ENCODE measurements around the gene STPG2. TPM values are rescaled to one million over a fixed set of nuclear protein-coding genes. Genes with fewer than 3 reads are reported as not detected.

The STPG2 gene
- total and polyA plus RNA-seq, 10 of the 15 experiments (the other 5 are each of a cell fraction or from before 2014, with no cell fraction given) = 0.13 to 0.24 TPM; not detected in 8

DNA sequence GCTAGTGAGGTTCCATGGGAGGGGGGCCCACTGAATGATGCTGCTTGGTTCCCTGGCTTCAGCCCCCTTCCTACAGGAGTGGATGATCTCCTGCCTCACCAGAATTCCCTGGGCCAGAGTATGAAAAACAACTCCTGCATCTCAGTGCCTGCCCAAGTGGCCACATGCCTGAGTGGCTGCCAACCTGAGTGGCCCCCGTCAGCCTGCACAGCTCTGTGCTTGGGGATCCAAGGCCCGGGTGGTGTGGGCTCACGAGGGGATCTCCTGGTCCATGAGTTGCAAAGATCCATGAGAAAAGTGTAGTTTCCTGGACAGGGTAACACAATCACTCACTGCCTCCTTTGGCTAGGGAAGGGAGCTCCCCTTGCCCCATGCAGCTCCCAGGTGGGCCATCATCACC, 17.1 kb downstream of the STPG2 start (continued):
- TF ChIP-seq CREB1 (IDR thresholded peaks at IDR 0.05; ENCODE audit: low read depth) (no peak), STAT1 (conservative IDR thresholded peaks at IDR 0.05) (no peak), E2F4 (IDR thresholded peaks at IDR 0.05; ENCODE audit: low read depth, low read length) (no peak), RCOR1 (conservative IDR thresholded peaks at IDR 0.05; ENCODE audit: low read depth, low read length) (no peak)

- Histone ChIP-seq H3K4me3 (no peak overlapping the region), H3K79me2 (ENCODE audit: control insufficient read depth, insufficient read depth, low read length) (no peaks in the 10 kb centered on the region), H2AFZ (ENCODE audit: control insufficient read depth, low read depth, low read length) (no peak overlapping the region), H3K9ac (ENCODE audit: control insufficient read depth, insufficient read depth, low read length) (no peak overlapping the region), H3K9me3 (replicated peaks; ENCODE audit: control insufficient read depth, insufficient read depth, low read length) (no peaks in the 10 kb centered on the region), H3K4me2 (ENCODE audit: control insufficient read depth, insufficient read depth) (no peak overlapping the region), H3K36me3 (ENCODE audit: control insufficient read depth in 2 of 2, insufficient read depth in 2 of 2, low read length in 1 of 2) (no peaks in the 10 kb centered on the region), H4K20me1 (ENCODE audit: control insufficient read depth, insufficient read depth) (no peaks in the 10 kb centered on the region), H3K4me1 (ENCODE audit: control insufficient read depth, insufficient read depth, low read length) (no peaks in the 10 kb centered on the region), H3K27me3 (replicated peaks in 1 of 2; ENCODE audit: control insufficient read depth in 2 of 2, insufficient read depth in 2 of 2, low read length in 1 of 2) (no peaks in the 10 kb centered on the region), H3K27ac (ENCODE audit: control insufficient read depth, insufficient read depth) (no peak overlapping the region)
- ChIA-PET POLR2A (no interaction called here), RAD21 (ENCODE audit: unreplicated experiment) (no interaction called here), CTCF (no interaction called here), SMC1A (ENCODE audit: uncharacterized antibody, unreplicated experiment) (no interaction called here)
- no TSS peak for BruUV-seq (replicated peaks)
- 50% methylated on average over 2 of the region's 2 CpGs for WGBS (ENCODE audit: insufficient coverage, insufficient replicate concordance, low lambda C conversion rate, missing lambda C conversion rate)
- ATAC-seq = no peak
- in situ Hi-C loops (cut with MboI) (no loop called here), intact Hi-C loops (cut with micrococcal nuclease; ENCODE audit: unreplicated experiment) (no loop called here)
- FAIRE-seq = no peak
- TF ChIP-seq EED (IDR thresholded peaks at IDR 0.05; ENCODE audit: low read depth) = no peak
- no peak for TF ChIP-seq ATF3 (IDR thresholded peaks at IDR 0.05; ENCODE audit: borderline replicate concordance, extremely low read depth, low read depth, low read length)
- no peak for TF ChIP-seq LARP7 (IDR thresholded peaks at IDR 0.05)
- no peak for TF ChIP-seq MYC (IDR thresholded peaks at IDR 0.05; ENCODE audit: insufficient read depth, insufficient read length, insufficient replicate concordance, low read length, severe bottlenecking)
- TF ChIP-seq, protein P1, sequence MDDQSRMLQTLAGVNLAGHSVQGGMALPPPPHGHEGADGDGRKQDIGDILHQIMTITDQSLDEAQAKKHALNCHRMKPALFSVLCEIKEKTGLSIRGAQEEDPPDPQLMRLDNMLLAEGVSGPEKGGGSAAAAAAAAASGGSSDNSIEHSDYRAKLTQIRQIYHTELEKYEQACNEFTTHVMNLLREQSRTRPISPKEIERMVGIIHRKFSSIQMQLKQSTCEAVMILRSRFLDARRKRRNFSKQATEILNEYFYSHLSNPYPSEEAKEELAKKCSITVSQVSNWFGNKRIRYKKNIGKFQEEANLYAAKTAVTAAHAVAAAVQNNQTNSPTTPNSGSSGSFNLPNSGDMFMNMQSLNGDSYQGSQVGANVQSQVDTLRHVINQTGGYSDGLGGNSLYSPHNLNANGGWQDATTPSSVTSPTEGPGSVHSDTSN (IDR thresholded peaks at IDR 0.05; ENCODE audit: insufficient replicate concordance, low read depth, low read length) = no peak
- no peak for TF ChIP-seq NR2C2 (IDR thresholded peaks at IDR 0.05; ENCODE audit: borderline replicate concordance, control insufficient read depth, insufficient read length, low read depth)
- TF ChIP-seq BCL3 (IDR thresholded peaks at IDR 0.05; ENCODE audit: borderline replicate concordance, insufficient read depth, low read depth, low read length, poor library complexity, severe bottlenecking) = no peak
- TF ChIP-seq SP1 (IDR thresholded peaks at IDR 0.05; ENCODE audit: low read depth, low read length) = no peak
- TF ChIP-seq SRF (IDR thresholded peaks at IDR 0.05; ENCODE audit: low read depth in 2 of 2, low read length in 2 of 2) = no peak
- TF ChIP-seq, protein P2, sequence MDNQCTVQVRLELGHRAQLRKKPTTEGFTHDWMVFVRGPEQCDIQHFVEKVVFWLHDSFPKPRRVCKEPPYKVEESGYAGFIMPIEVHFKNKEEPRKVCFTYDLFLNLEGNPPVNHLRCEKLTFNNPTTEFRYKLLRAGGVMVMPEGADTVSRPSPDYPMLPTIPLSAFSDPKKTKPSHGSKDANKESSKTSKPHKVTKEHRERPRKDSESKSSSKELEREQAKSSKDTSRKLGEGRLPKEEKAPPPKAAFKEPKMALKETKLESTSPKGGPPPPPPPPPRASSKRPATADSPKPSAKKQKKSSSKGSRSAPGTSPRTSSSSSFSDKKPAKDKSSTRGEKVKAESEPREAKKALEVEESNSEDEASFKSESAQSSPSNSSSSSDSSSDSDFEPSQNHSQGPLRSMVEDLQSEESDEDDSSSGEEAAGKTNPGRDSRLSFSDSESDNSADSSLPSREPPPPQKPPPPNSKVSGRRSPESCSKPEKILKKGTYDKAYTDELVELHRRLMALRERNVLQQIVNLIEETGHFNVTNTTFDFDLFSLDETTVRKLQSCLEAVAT (IDR thresholded peaks at IDR 0.05) = no peak
- DNase-seq (ENCODE audit: low read depth, low spot score) = no peak
These were observed 17.7 kb downstream of the STPG2 start for GRCh38 chr4:98125585-98125984.
